ENCODE measurements around the gene WDR6. TPM values are rescaled to one million over a fixed set of nuclear protein-coding genes. Genes with fewer than 3 reads are reported as not detected.

WDR6 gene
- total and polyA plus RNA-seq, 10 of the 15 experiments (the other 5 are each of a cell fraction or from before 2014, with no cell fraction given), result 21.3 to 169 (median 107) TPM

GRCh38 chr3:49021813-49022687, 14.9 kb downstream of the WDR6 start, which contains the start of gene NDUFAF3:
NDUFAF3 (plus strand) TSS chr3:49022121; CDS start chr3:49022145, 24 bp downstream.
- BruUV-seq (replicated peaks), result TSS peak; percentile 59
- DNase-seq (ENCODE audit: low read depth, low spot score), result peak; percentile 74
- SMC1A ChIA-PET (ENCODE audit: uncharacterized antibody, unreplicated experiment), result interaction anchor here (1.8 to 6.1 kb wide), 2 partner anchors 15 to 33 kb away, joined by 5 to 31 read pairs; partner anchors contain the start of genes P4HTM and WDR6
- in situ Hi-C loops (cut with MboI) (no loop called here), intact Hi-C loops (cut with micrococcal nuclease; ENCODE audit: unreplicated experiment) (loop anchor here (1.0 to 10.0 kb wide), 5 partner anchors 15 to 653 kb away; partner anchors contain the start of genes APEH, P4HTM, QRICH1 and USP4)
- POLR2A ChIA-PET, result interaction anchor here (0.6 to 4.3 kb wide), 16 partner anchors 9 to 338 kb away, joined by 3 to 69 read pairs (median 6); partner anchors contain the start of genes QRICH1, USP19 and WDR6
- Histone ChIP-seq H3K27ac (ENCODE audit: control insufficient read depth, insufficient read depth) (peak within 1 kb of the TSS; percentile 94), H3K4me2 (ENCODE audit: control insufficient read depth, insufficient read depth) (peak within 1 kb of the TSS; percentile 89), H3K36me3 (ENCODE audit: control insufficient read depth in 2 of 2, insufficient read depth in 2 of 2, low read length in 1 of 2) (peaks cover 19% of the 10 kb centered on the region in 2 experiments), H3K4me1 (ENCODE audit: control insufficient read depth, insufficient read depth, low read length) (peaks cover 21% of the 10 kb centered on the region), H3K9ac (ENCODE audit: control insufficient read depth, insufficient read depth, low read length) (peak within 1 kb of the TSS; percentile 81), H2AFZ (ENCODE audit: control insufficient read depth, low read depth, low read length) (peak within 1 kb of the TSS; percentile 79), H3K4me3 (peak within 1 kb of the TSS; percentile 95), H3K9me3 (replicated peaks; ENCODE audit: control insufficient read depth, insufficient read depth, low read length) (no peaks in the 10 kb centered on the region), H4K20me1 (ENCODE audit: control insufficient read depth, insufficient read depth) (no peaks in the 10 kb centered on the region), H3K79me2 (ENCODE audit: control insufficient read depth, insufficient read depth, low read length) (peaks cover 50% of the 10 kb centered on the region), H3K27me3 (replicated peaks in 1 of 2; ENCODE audit: control insufficient read depth in 2 of 2, insufficient read depth in 2 of 2, low read length in 1 of 2) (no peaks in the 10 kb centered on the region)
- RAD21 ChIA-PET (ENCODE audit: unreplicated experiment), result interaction anchor here (0.9 to 4.1 kb wide), 6 partner anchors 14 to 82 kb away, joined by 3 to 40 read pairs (median 6); partner anchors contain the start of genes P4HTM, QARS1, QRICH1 and WDR6
- 2% methylated on average over 65 of the region's 83 CpGs for WGBS (ENCODE audit: insufficient coverage, insufficient replicate concordance, low lambda C conversion rate, missing lambda C conversion rate)
- peak; percentile 81 for ATAC-seq
- peak; percentile 54 for FAIRE-seq
- CTCF ChIA-PET, result interaction anchor here (0.7 to 5.9 kb wide), 16 partner anchors 10 to 427 kb away, joined by 3 to 83 read pairs (median 5); partner anchors contain the start of genes IP6K2, P4HTM, QRICH1 and WDR6
- TF ChIP-seq MXI1 (IDR thresholded peaks at IDR 0.05; ENCODE audit: low read depth, low read length), result peak; percentile 53; the same call in 1 of the 2 replicates
- TF ChIP-seq SP1 (IDR thresholded peaks at IDR 0.05; ENCODE audit: low read depth, low read length), result peak; percentile 42
- no peak for TF ChIP-seq KAT2A (conservative IDR thresholded peaks at IDR 0.05; ENCODE audit: control insufficient read depth, low read depth, low read length)
- TF ChIP-seq RBBP5 (conservative IDR thresholded peaks at IDR 0.05), result no peak
- TF ChIP-seq CBX3 (IDR thresholded peaks at IDR 0.05; ENCODE audit: borderline replicate concordance, low read depth), result no peak
- TF ChIP-seq SIN3A (IDR thresholded peaks at IDR 0.05; ENCODE audit: low read depth, low read length), result peak; percentile 63; the same call in 1 of the 2 replicates
- no peak for TF ChIP-seq ETV6 (conservative IDR thresholded peaks at IDR 0.05 in 1 of 2, IDR thresholded peaks at IDR 0.05 in 1 of 2; ENCODE audit: borderline replicate concordance in 1 of 2, low read depth in 1 of 2)
- 0 out of 2 replicates have a peak, but pooled peaks have one; percentile 49 for TF ChIP-seq ZNF207 (IDR thresholded peaks at IDR 0.05; ENCODE audit: borderline replicate concordance)
- TF ChIP-seq CBX5 (IDR thresholded peaks at IDR 0.05; ENCODE audit: low read depth), result no peak
- no peak for TF ChIP-seq USF2 (IDR thresholded peaks at IDR 0.05; ENCODE audit: borderline replicate concordance, low read depth, low read length)
- no peak for TF ChIP-seq EZH2 (IDR thresholded peaks at IDR 0.05; ENCODE audit: borderline replicate concordance, control insufficient read depth, low read depth, low read length)
- TF ChIP-seq MEF2A (IDR thresholded peaks at IDR 0.05; ENCODE audit: insufficient read depth, low read depth, low read length), result no peak
- TF ChIP-seq PKNOX1 (IDR thresholded peaks at IDR 0.05), result no peak
- no peak for TF ChIP-seq ATF3 (IDR thresholded peaks at IDR 0.05; ENCODE audit: borderline replicate concordance, extremely low read depth, low read depth, low read length)
- no peak for TF ChIP-seq STAT3 (IDR thresholded peaks at IDR 0.05; ENCODE audit: low read depth, low read length)
- no peak for TF ChIP-seq HDAC6 (IDR thresholded peaks at IDR 0.05; ENCODE audit: unreplicated experiment)
- no peak for TF ChIP-seq ZNF24 (IDR thresholded peaks at IDR 0.05)
- peak; percentile 27; the same call in 1 of the 2 replicates for TF ChIP-seq PAX5 (IDR thresholded peaks at IDR 0.05; ENCODE audit: borderline replicate concordance, low read depth, low read length)
- TF ChIP-seq GABPA (IDR thresholded peaks at IDR 0.05; ENCODE audit: low read depth), result no peak
- TF ChIP-seq NFYA (IDR thresholded peaks at IDR 0.05; ENCODE audit: borderline replicate concordance, low read depth, low read length), result no peak
